Upper lobe of right lung (tissue), 1 donor: Measurements from ENCODE around the gene MEIS2. TPM values are rescaled to one million over a fixed set of nuclear protein-coding genes. Genes with fewer than 3 reads are reported as not detected.

Experiments
- ATAC-seq: fragments of 200-7000 bp; cut with Tn5 transposase; one replicate; pipeline ENCODE4 v1.9.1; 2020; ENCODE audit warnings: mild to moderate bottlenecking, moderate library complexity
- DNase-seq: peaks from one replicate; pipeline ENCODE4 v3.0.0-alpha.2; 2020
- H3K27ac ChIP-seq: fragments of 200-600 bp; one replicate; pipeline ENCODE4 v1.8.0; 2022
- H3K27me3 ChIP-seq: fragments of 200-600 bp; one replicate; pipeline ENCODE4 v1.8.0; 2022; ENCODE audit warnings: mild to moderate bottlenecking
- H3K36me3 ChIP-seq: fragments of 200-600 bp; one replicate; pipeline ENCODE4 v1.8.0; 2022
- H3K4me1 ChIP-seq: fragments of 200-600 bp; one replicate; pipeline ENCODE4 v1.8.0; 2022
- H3K4me3 ChIP-seq: fragments of 200-600 bp; one replicate; pipeline ENCODE4 v1.8.0; 2022; ENCODE audit warnings: mild to moderate bottlenecking
- H3K9me3 ChIP-seq: fragments of 200-600 bp; one replicate; pipeline ENCODE4 v1.8.0; 2022
- intact Hi-C: fragments of 100-400 bp; cut with DNase I; formaldehyde crosslinking; loops from one replicate; pipeline ENCODE4 v1.11.0; 2022
- total RNA-seq: library from RNA; stranded (reverse); fragmentation: NEBNext Ultra II Directional; extraction: Animal tissue kit (Norgen Biotek cat#: 25700); gene quantifications from one replicate; pipeline ENCODE4 v1.2.1, GENCODE V29; 2021
- TF ChIP-seq, protein P1 (sequence below): fragments of 200-600 bp; IDR thresholded peaks from one replicate; pipeline ENCODE4 v1.8.0; 2022; ENCODE audit warnings: antibody characterized with exemption
- donor health status: DM: no; HTN: yes; CAD: no; lungs with severe emphysema.

The MEIS2 gene
- total RNA-seq, 1 donor from 2014 or later: 26.7 TPM

GRCh38 chr15:36887214-36887961, 213.0 kb downstream of the MEIS2 start:
- Histone ChIP-seq H3K4me1 (no peaks in the 10 kb centered on the region), H3K27ac (no peak overlapping the region), H3K9me3 (no peaks in the 10 kb centered on the region), H3K27me3 (peaks cover 65% of the 10 kb centered on the region), H3K36me3 (peaks cover 8% of the 10 kb centered on the region), H3K4me3 (peak overlapping the region; percentile 36)
- TF ChIP-seq, protein P1, sequence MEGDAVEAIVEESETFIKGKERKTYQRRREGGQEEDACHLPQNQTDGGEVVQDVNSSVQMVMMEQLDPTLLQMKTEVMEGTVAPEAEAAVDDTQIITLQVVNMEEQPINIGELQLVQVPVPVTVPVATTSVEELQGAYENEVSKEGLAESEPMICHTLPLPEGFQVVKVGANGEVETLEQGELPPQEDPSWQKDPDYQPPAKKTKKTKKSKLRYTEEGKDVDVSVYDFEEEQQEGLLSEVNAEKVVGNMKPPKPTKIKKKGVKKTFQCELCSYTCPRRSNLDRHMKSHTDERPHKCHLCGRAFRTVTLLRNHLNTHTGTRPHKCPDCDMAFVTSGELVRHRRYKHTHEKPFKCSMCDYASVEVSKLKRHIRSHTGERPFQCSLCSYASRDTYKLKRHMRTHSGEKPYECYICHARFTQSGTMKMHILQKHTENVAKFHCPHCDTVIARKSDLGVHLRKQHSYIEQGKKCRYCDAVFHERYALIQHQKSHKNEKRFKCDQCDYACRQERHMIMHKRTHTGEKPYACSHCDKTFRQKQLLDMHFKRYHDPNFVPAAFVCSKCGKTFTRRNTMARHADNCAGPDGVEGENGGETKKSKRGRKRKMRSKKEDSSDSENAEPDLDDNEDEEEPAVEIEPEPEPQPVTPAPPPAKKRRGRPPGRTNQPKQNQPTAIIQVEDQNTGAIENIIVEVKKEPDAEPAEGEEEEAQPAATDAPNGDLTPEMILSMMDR: no peak
- ATAC-seq: no peak
- DNase-seq: no peak
- intact Hi-C loops: loop anchor here (10.0 kb wide), 1 partner anchor 247 kb away; no protein-coding TSS in a partner anchor

- H3K4me1 ChIP-seq: no peaks in the 10 kb centered on the region
- intact Hi-C loops: loop anchor here (10.0 kb wide), 1 partner anchor 248 kb away; no protein-coding TSS in a partner anchor
- H3K36me3 ChIP-seq: peaks cover 4% of the 10 kb centered on the region
- H3K27me3 ChIP-seq: peaks cover 71% of the 10 kb centered on the region
- TF ChIP-seq, protein P1: no peak
- H3K27ac ChIP-seq: no peak overlapping the region
- H3K9me3 ChIP-seq: no peaks in the 10 kb centered on the region
- ATAC-seq (no peak), DNase-seq (no peak)
- no peak overlapping the region for H3K4me3 ChIP-seq
Observed at GRCh38 chr15:36886701-36887100, 213.6 kb downstream of the MEIS2 start.

DNA sequence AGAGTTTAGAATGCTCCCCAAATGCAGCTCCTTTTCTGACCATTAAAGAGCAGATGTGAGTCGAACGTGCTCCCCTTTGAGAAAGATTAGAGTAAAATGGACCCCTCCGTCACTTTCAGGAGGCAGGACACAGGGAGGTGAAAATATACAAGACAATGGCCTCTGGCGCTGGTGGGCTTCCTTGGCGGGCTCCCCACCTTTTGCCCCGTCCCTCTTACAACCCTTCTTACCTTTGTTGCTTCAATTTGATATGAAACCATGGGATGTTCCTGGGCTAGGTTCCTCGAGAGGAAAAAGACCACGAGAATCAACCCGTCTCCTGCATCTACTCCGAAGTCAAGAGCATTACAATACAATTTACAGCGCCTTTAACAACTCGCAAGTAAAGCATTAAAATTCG, 214.2 kb downstream of the MEIS2 start:
- no peaks in the 10 kb centered on the region for H3K36me3 ChIP-seq
- no peaks in the 10 kb centered on the region for H3K4me1 ChIP-seq
- intact Hi-C loops: loop anchor here (10.0 kb wide), 1 partner anchor 249 kb away; no protein-coding TSS in a partner anchor
- H3K27me3 ChIP-seq: peaks cover 77% of the 10 kb centered on the region
- ATAC-seq (no peak), DNase-seq (no peak)
- no peak overlapping the region for H3K4me3 ChIP-seq
- H3K27ac ChIP-seq: no peak overlapping the region
- no peaks in the 10 kb centered on the region for H3K9me3 ChIP-seq
- TF ChIP-seq, protein P1: no peak

DNA sequence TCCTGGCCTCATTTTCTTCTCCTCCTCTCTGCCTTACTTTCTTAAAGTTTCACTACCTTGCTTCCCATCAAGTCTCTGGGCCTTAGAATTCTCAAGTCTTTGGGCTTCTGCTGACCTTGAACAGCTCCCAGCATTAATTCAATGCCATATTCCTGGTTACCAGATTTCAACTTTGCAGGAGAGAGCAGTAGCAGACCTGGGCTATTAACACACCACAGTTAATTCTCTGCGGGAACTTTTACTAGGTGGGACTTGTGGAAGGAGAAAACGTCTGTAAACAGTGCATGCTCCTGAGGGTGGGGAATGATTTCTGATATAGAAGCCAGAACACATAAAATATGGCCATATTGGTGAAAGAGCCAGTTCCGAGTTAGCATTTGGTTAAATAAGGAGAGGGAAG, 214.6 kb downstream of the MEIS2 start:
- H3K27ac ChIP-seq: no peak overlapping the region
- peaks cover under 1% of the 10 kb centered on the region for H3K4me1 ChIP-seq
- no peak for DNase-seq
- H3K36me3 ChIP-seq: no peaks in the 10 kb centered on the region
- TF ChIP-seq, protein P1: no peak
- H3K9me3 ChIP-seq: no peaks in the 10 kb centered on the region
- intact Hi-C loops: loop anchor here (10.0 kb wide), 1 partner anchor 249 kb away; no protein-coding TSS in a partner anchor
- no peak for ATAC-seq
- peaks cover 81% of the 10 kb centered on the region for H3K27me3 ChIP-seq
- H3K4me3 ChIP-seq: no peak overlapping the region

DNA sequence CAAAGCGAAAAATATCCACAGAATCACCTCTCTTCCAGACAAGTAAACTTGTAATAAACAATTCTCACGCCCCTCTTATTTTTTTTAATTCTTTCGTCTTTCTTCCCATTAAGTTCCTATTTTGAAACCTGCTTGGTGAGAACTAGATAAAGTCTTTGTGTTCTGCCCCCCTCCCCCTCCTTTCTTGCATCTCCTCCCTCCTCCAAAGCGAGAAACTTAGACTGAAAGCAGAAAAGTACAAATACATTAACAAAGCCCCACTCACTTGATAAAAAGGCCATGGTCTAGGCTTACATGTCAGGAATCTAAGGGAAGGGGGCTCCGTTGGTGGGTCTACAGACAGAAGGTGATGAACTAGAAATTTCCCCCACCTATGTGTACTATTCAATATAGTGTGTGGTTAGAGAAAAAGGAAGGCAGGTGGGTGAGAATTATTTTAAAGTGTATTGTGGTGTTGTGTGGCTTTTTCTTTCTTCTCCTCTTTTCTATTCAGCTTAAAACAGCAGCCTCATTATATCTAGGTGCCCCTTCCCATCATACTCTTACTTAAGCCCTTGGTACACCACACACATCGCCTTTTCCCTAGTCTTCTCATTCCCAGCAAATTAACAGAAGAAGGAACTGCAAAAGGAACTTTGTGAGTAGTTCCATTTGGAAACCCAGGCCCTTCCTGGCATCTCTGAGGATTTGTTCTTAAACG, 215.3 kb downstream of the MEIS2 start:
- DNase-seq (no peak), ATAC-seq (no peak)
- TF ChIP-seq, protein P1: no peak
- Histone ChIP-seq H3K36me3 (no peaks in the 10 kb centered on the region), H3K27ac (no peak overlapping the region), H3K9me3 (no peaks in the 10 kb centered on the region), H3K4me1 (peaks cover 7% of the 10 kb centered on the region), H3K4me3 (no peak overlapping the region), H3K27me3 (peaks cover 88% of the 10 kb centered on the region)
- intact Hi-C loops: loop anchor here (10.0 kb wide), 1 partner anchor 250 kb away; no protein-coding TSS in a partner anchor
